GM08714 (cell line): ENCODE results near the gene SH3PXD2A.

Experiments
- H3K4me3 ChIP-seq: fragments of 200-500 bp; sonication (Bioruptor generic); 2 replicates; pipeline ENCODE4 v1.5.1; 2014; ENCODE audit warnings: mild to moderate bottlenecking, low read length, inconsistent platforms
- ZNF274 ChIP-seq: IDR thresholded peaks from 2 replicates; pipeline ENCODE4 v1.6.1; 2012; ENCODE audit warnings: mild to moderate bottlenecking, low read depth, low read length

Gene SH3PXD2A

GRCh38 chr10:103680869-103681236 lies 174.5 kb downstream of the SH3PXD2A start:
- no peak for TF ChIP-seq ZNF274
- no peak overlapping the region for H3K4me3 ChIP-seq

DNA sequence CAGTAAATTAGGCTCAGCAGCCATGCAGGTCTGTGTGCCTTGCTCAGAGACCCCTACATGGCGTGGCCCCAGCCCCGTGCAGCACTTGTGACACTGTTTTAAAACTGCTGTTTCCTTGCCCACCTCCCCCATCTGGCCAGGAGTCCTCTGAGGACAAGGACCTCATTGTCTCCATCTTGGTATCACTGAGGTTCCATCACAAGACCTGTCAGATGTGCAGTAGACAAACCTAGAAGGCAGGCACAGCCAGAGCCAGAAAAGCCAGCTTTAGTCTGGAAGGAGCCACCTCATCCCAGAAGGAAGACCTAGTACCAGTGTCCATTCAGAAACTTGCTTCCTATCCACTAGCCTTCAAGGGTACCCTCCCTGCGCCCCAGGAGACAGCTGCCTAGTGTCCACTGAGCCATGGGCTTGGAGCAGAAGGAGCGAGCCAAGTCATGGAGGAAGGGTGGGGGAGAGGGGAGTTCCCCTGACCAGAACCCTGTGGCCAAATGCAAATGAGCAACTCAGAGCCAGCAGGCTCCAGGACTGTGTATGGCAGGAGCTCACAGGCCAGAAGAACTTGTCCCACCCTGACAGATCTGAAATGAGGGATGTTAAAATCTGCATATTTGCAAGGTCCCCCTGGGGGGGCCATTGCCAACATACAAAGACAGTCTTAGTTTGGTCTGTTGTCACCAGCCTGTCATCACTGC lies 176.1 kb downstream of the SH3PXD2A start:
- H3K4me3 ChIP-seq: no peak overlapping the region
- TF ChIP-seq ZNF274: no peak

GRCh38 chr10:103678178-103678526 lies 177.2 kb downstream of the SH3PXD2A start:
- no peak overlapping the region; the same call in 1 of the 2 replicates for H3K4me3 ChIP-seq
- TF ChIP-seq ZNF274: no peak

DNA sequence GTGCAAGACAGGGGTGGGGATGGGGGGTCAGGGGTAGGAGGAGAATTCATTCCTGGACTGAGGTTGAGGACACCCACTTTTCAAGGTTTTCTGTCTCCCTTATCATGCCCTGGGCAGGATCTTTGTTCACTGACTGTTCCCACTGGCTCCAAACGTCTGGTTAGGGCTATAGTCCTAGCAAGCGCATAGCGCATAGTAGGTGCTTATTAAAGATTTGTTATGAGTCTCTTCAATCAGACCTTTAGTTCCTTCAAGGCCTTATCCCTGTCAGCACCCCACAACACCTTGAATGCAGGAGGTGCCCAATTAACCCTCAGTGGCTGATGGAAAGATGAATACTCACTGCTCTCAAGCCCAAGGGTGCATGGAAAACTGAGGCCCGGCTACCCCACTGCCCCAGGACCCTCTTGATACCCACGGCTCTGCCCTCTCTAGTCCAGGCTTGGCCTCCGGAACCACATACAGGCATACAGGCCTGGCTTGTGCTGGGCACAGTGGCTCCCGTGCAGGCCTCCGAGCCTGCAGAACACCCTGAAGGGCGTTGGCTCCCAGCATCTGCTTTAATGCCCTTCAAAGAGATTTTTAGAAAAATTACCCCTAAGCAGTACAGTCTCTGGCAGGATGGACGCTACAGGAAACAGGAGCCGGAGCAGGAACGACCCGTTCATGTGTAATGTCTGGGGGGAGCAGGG lies 177.7 kb downstream of the SH3PXD2A start:
- no peak for TF ChIP-seq ZNF274
- H3K4me3 ChIP-seq: no peak overlapping the region; the same call in 1 of the 2 replicates

DNA sequence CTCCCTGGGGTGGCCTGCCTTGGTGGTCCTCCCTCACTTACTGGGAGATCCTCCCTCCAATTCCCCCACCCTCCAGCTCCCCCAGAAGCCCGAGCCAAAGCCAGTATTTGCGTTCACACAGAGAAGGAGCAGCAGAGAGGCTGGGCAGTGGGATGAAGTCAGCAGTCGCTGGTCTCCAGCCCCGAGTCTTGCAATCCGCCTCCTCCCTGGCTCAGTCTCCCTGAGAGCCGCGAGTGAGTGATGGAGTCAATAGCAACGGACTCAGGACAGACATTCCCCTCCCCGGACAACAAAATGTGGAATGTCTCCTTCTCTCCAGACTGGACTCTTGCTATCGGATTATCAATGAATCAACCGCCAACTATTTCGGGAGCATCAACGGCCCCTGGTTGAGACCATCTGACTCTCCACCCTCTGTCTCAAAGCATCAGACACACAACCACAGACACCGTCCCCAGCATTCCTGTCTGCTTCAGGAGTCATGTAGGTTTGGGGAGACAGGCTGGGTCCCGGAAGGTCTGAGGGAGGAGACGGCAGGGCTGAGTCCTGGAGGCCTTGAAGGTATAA lies 178.4 kb downstream of the SH3PXD2A start:
- TF ChIP-seq ZNF274: no peak
- no peak overlapping the region for H3K4me3 ChIP-seq

DNA sequence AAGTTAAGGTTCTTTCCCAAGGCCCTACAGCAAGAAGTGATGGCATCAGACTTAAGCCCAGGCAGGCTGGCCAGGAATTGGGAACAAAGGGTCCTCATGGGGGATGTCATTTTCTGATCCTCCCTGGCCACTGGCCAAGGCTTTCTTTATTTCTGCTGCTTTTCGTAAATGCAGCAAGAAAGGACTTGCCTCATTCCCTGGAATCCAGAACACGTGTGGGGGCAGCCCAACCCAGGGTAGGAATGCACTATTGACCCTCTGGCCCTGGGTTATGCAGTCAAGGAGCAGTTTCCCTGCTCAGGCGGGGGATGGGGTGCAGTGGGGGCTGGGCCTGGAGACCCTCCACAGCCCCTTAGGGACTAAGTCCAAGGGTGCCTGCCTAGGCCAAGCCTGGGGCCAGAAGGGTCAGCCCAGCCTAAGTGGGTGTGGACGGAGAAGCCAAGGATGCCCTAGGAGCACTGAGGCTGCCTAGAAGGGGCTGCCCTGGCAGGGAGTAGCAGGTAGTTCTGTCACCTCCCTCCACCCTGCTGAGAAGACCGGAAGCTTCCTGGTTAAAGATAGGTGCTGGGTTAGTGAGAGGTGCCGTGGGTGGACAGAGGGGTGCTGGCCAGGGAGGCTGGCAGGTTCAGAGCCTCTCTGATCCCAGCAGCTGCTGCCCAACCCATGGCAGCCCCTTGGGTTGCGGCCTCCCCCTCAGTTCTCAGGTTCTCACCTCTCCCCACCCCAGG lies 179.2 kb downstream of the SH3PXD2A start:
- H3K4me3 ChIP-seq: no peak overlapping the region
- no peak for TF ChIP-seq ZNF274

GRCh38 chr10:103673606-103674005 lies 181.8 kb downstream of the SH3PXD2A start:
- H3K4me3 ChIP-seq: no peak overlapping the region
- no peak for TF ChIP-seq ZNF274

GRCh38 chr10:103672345-103672744 lies 183.0 kb downstream of the SH3PXD2A start:
- H3K4me3 ChIP-seq: no peak overlapping the region
- TF ChIP-seq ZNF274: no peak

DNA sequence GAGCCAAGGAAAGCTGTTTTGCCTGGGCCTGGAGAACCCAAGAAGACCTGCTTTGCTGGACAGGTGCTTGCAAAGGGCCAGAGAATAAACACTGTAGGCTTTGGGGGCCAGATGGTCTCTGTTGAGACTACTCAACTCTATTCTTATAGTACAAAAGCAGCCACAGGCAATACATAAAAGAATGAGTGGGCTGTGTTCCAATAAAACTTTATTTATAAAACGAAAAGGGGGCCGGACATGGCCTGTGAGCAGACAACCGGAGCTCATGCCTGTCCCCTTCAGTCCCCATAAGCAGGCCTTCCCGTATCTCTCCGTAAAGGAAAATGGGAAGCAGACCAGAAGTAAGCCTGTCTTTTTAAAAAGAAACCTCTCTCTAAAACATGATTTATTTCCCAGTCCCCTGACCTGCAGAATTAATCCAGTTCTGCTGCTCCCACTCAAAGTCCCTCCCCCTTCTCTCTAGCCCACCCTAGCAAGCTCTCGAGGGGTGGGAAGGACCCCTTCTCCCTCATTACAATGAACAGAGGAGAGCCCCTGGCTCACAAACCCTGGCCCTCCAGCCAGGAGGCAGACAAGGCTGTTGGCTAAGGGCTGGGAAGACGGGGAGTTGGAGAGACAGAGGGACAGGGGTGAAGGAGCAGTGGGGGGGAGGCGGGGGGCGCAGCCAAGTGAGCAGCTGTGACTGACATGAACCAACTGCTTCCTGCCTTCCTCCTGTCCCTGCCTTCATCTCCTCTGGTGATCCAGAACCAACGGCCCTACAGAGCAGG lies 184.1 kb downstream of the SH3PXD2A start:
- H3K4me3 ChIP-seq: no peak overlapping the region
- no peak for TF ChIP-seq ZNF274

- H3K4me3 ChIP-seq: no peak overlapping the region
- TF ChIP-seq ZNF274: no peak
Observed at GRCh38 chr10:103669944-103670343, 185.4 kb downstream of the SH3PXD2A start.

DNA sequence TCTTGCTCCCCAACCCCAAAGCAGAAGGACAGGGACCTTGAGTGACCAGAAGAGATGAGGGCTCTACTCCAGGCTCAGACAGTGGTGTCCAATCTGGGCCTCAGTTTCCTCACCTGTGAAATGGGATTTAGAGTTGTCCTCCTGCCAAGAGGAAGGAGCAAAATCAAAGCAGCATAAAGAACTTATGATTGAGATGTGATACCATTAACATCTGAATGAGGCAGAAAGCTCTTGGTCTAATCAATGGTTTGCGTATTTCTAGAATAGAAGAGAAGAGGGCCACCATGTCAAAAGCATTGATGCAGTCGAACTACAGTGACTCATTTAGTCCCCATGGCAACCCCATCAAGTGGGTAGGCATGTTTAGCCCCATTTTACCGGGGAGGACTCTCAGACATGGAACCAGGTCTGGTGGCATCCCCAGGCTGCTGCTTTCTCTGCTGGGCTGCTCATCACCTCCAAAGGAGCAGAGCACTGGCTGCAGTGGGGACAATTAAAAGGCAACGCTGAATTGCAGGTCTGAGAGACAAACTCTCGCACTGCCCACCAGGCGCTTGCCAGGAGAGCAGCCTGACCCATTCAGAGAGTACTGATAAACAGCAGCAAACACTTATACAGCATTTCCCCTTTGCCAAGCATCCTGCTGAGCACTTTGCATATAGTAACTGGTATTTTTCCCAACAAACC lies 186.0 kb downstream of the SH3PXD2A start:
- no peak for TF ChIP-seq ZNF274
- H3K4me3 ChIP-seq: no peak overlapping the region

GRCh38 chr10:103668351-103669242 lies 186.8 kb downstream of the SH3PXD2A start:
- no peak for TF ChIP-seq ZNF274
- H3K4me3 ChIP-seq: no peak overlapping the region
